ENCODE data around the gene SHPK. TPM values are rescaled to one million over a fixed set of nuclear protein-coding genes. Genes with fewer than 3 reads are reported as not detected.

Gene SHPK
- total RNA-seq (10 to 100 TPM in 3 of 5 donors, 1 to 10 TPM in 2; 6.4 to 12.3 (median 10.5) TPM), total RNA-seq (0.17 to 4.9 (median 1.7) reads per million in 29 experiments)
- 6.0 TPM for total RNA-seq (2013)

GRCh38 chr17:3636154-3636907 is at the start of gene SHPK, which contains the start of gene CTNS:
Gene SHPK, minus strand, starts transcription at chr17:3636250. Its CDS starts 31 bp downstream, at chr17:3636219.
Gene CTNS, plus strand, starts transcription at chr17:3636760. Its CDS starts 3,447 bp downstream, at chr17:3640207.
- no peaks in the 10 kb centered on the region for H3K9me3 Mint-ChIP-seq
- peak within 1 kb of the TSS; percentile 91 to 96 (median 96) for H3K4me3 Mint-ChIP-seq
- Histone ChIP-seq H3K4me1 (ENCODE audit: control insufficient read depth in 1 of 2, extremely low read depth in 1 of 2, insufficient read depth in 2 of 2, low read length in 2 of 2) (peaks cover 3 to 25% of the 10 kb centered on the region in 2 experiments), H3K27ac (ENCODE audit: low read length) (peak within 1 kb of the TSS; percentile 98), H3K4me3 (ENCODE audit: control insufficient read depth in 1 of 2, extremely low read depth in 1 of 2, low read length in 1 of 2) (peak within 1 kb of the TSS; percentile 90 to 92), H3K27me3 (replicated peaks in 1 of 2; ENCODE audit: control insufficient read depth in 2 of 2, extremely low read depth in 1 of 2, insufficient read depth in 2 of 2, low read length in 1 of 2) (no peaks in the 10 kb centered on the region), H3K36me3 (ENCODE audit: control insufficient read depth in 2 of 2, extremely low read depth in 1 of 2, insufficient read depth in 1 of 2, low read length in 1 of 2) (no peaks in the 10 kb centered on the region), H3K9me3 (no peaks in the 10 kb centered on the region)
- no peaks in the 10 kb centered on the region for H3K27me3 Mint-ChIP-seq
- ChIA-PET POLR2A (interaction anchor here (0.5 to 1.5 kb wide), 4 partner anchors 13 to 563 kb away, joined by 3 to 5 read pairs (median 4); no protein-coding TSS in a partner anchor), CTCF (interaction anchor here in 1 of 2 donors (0.6 to 1.4 kb wide), 9 partner anchors 11 to 850 kb away, joined by 3 to 8 read pairs (median 3); partner anchors contain the start of genes HASPIN and NCBP3)
- under 1% methylated on average over 65 of the region's 68 CpGs for WGBS (ENCODE audit: insufficient coverage)
- DNase-seq (peak; percentile 87 to 95 (median 92)), ATAC-seq (replicated peaks in 1 of 4) (peak; percentile 96 to 98 (median 98))
- H3K4me1 Mint-ChIP-seq: peaks cover 23 to 37% (median 24%) of the 10 kb centered on the region in 3 donors
- H3K36me3 Mint-ChIP-seq: peaks cover 9% of the 10 kb centered on the region
- H3K27ac Mint-ChIP-seq: peak within 1 kb of the TSS; percentile 99 to 100

GRCh38 chr17:3685174-3685573 is 49.1 kb upstream of the SHPK start:
- H3K36me3 ChIP-seq (ENCODE audit: control insufficient read depth in 2 of 2, extremely low read depth in 1 of 2, insufficient read depth in 1 of 2, low read length in 1 of 2): peaks cover 12 to 14% of the 10 kb centered on the region in 2 donors
- no peak for ATAC-seq (replicated peaks in 1 of 4)
- H3K27me3 ChIP-seq (replicated peaks in 1 of 2; ENCODE audit: control insufficient read depth in 2 of 2, extremely low read depth in 1 of 2, insufficient read depth in 2 of 2, low read length in 1 of 2): no peaks in the 10 kb centered on the region
- ChIA-PET CTCF (no interaction called here), POLR2A (no interaction called here)
- Mint-ChIP-seq H3K4me3 (no peak overlapping the region), H3K4me1 (peaks cover 12 to 23% (median 17%) of the 10 kb centered on the region in 3 donors), H3K27me3 (no peaks in the 10 kb centered on the region), H3K27ac (no peak overlapping the region), H3K9me3 (no peaks in the 10 kb centered on the region), H3K36me3 (peaks cover 5% of the 10 kb centered on the region)
- H3K9me3 ChIP-seq: no peaks in the 10 kb centered on the region
- no peak overlapping the region for H3K4me3 ChIP-seq (ENCODE audit: control insufficient read depth in 1 of 2, extremely low read depth in 1 of 2, low read length in 1 of 2)
- H3K27ac ChIP-seq (ENCODE audit: low read length): no peak overlapping the region
- H3K4me1 ChIP-seq (ENCODE audit: control insufficient read depth in 1 of 2, extremely low read depth in 1 of 2, insufficient read depth in 2 of 2, low read length in 2 of 2): peaks cover 0 to 14% of the 10 kb centered on the region in 2 experiments
- WGBS (ENCODE audit: insufficient coverage): 90% methylated on average over 3 of the region's 13 CpGs
- DNase-seq: no peak

GRCh38 chr17:3683054-3683511 is 47.0 kb upstream of the SHPK start:
- no peak overlapping the region for H3K27ac ChIP-seq (ENCODE audit: low read length)
- POLR2A ChIA-PET: interaction anchor here in 1 of 2 donors (0.5 kb wide), 1 partner anchor 764 kb away, joined by 7 read pairs; no protein-coding TSS in a partner anchor
- no peak overlapping the region for H3K4me3 Mint-ChIP-seq
- H3K27me3 ChIP-seq (replicated peaks in 1 of 2; ENCODE audit: control insufficient read depth in 2 of 2, extremely low read depth in 1 of 2, insufficient read depth in 2 of 2, low read length in 1 of 2): no peaks in the 10 kb centered on the region
- H3K9me3 Mint-ChIP-seq: no peaks in the 10 kb centered on the region
- CTCF ChIA-PET: interaction anchor here (0.7 to 1.5 kb wide), 5 partner anchors 12 to 163 kb away, joined by 3 to 4 read pairs (median 4); partner anchors contain the start of genes HASPIN (in 1 of the 2), NCBP3 (in 1 of the 2) and P2RX5 (in 1 of the 2)
- H3K9me3 ChIP-seq: no peaks in the 10 kb centered on the region
- peak overlapping the region in 1 of 2 donors; percentile 67 for H3K27ac Mint-ChIP-seq
- H3K36me3 Mint-ChIP-seq: no peaks in the 10 kb centered on the region
- no peaks in the 10 kb centered on the region for H3K27me3 Mint-ChIP-seq
- H3K4me3 ChIP-seq (ENCODE audit: control insufficient read depth in 1 of 2, extremely low read depth in 1 of 2, low read length in 1 of 2): no peak overlapping the region
- WGBS (ENCODE audit: insufficient coverage): 48% methylated on average over 2 of the region's 10 CpGs
- H3K36me3 ChIP-seq (ENCODE audit: control insufficient read depth in 2 of 2, extremely low read depth in 1 of 2, insufficient read depth in 1 of 2, low read length in 1 of 2): peaks cover 9 to 10% of the 10 kb centered on the region in 2 donors
- DNase-seq (peak in 32 of 35 experiments; percentile 20 to 79 (median 46)), ATAC-seq (replicated peaks in 1 of 4) (peak; percentile 87 to 90 (median 89))
- peaks cover 0 to 19% of the 10 kb centered on the region in 2 experiments for H3K4me1 ChIP-seq (ENCODE audit: control insufficient read depth in 1 of 2, extremely low read depth in 1 of 2, insufficient read depth in 2 of 2, low read length in 2 of 2)
- peaks cover 12 to 19% (median 17%) of the 10 kb centered on the region in 3 donors for H3K4me1 Mint-ChIP-seq

- H3K27ac Mint-ChIP-seq: peak overlapping the region in 1 of 2 donors; percentile 27
- POLR2A ChIA-PET: no interaction called here
- no peaks in the 10 kb centered on the region for H3K27me3 ChIP-seq (replicated peaks in 1 of 2; ENCODE audit: control insufficient read depth in 2 of 2, extremely low read depth in 1 of 2, insufficient read depth in 2 of 2, low read length in 1 of 2)
Observed at GRCh38 chr17:3682033-3682432, 46.0 kb upstream of the SHPK start.

GRCh38 chr17:3681565-3681964 is 45.5 kb upstream of the SHPK start:
- Histone ChIP-seq H3K4me1 (ENCODE audit: control insufficient read depth in 1 of 2, extremely low read depth in 1 of 2, insufficient read depth in 2 of 2, low read length in 2 of 2) (peaks cover 0 to 19% of the 10 kb centered on the region in 2 experiments), H3K9me3 (no peaks in the 10 kb centered on the region), H3K27ac (ENCODE audit: low read length) (no peak overlapping the region), H3K36me3 (ENCODE audit: control insufficient read depth in 2 of 2, extremely low read depth in 1 of 2, insufficient read depth in 1 of 2, low read length in 1 of 2) (peaks cover 13 to 15% of the 10 kb centered on the region in 2 donors), H3K4me3 (ENCODE audit: control insufficient read depth in 1 of 2, extremely low read depth in 1 of 2, low read length in 1 of 2) (no peak overlapping the region), H3K27me3 (replicated peaks in 1 of 2; ENCODE audit: control insufficient read depth in 2 of 2, extremely low read depth in 1 of 2, insufficient read depth in 2 of 2, low read length in 1 of 2) (no peaks in the 10 kb centered on the region)
- DNase-seq (no peak), ATAC-seq (replicated peaks in 1 of 4) (no peak)
- Mint-ChIP-seq H3K27me3 (no peaks in the 10 kb centered on the region), H3K27ac (peak overlapping the region in 1 of 2 donors; percentile 27), H3K9me3 (no peaks in the 10 kb centered on the region), H3K4me1 (peaks cover 12 to 19% (median 17%) of the 10 kb centered on the region in 3 donors), H3K4me3 (no peak overlapping the region), H3K36me3 (peaks cover 4% of the 10 kb centered on the region)
- ChIA-PET CTCF (interaction anchor here in 1 of 2 donors (1.5 kb wide), 1 partner anchor 146 kb away, joined by 3 read pairs; no protein-coding TSS in a partner anchor), POLR2A (no interaction called here)
- 95% methylated on average over 12 of the region's 20 CpGs for WGBS (ENCODE audit: insufficient coverage)

More at GRCh38 chr17:3682033-3682432, 46.0 kb upstream of the SHPK start:
- no peak overlapping the region for H3K4me3 ChIP-seq (ENCODE audit: control insufficient read depth in 1 of 2, extremely low read depth in 1 of 2, low read length in 1 of 2)
- no peak overlapping the region for H3K27ac ChIP-seq (ENCODE audit: low read length)
- ATAC-seq (replicated peaks in 1 of 4) (no peak), DNase-seq (no peak)
- Mint-ChIP-seq H3K27me3 (no peaks in the 10 kb centered on the region), H3K4me1 (peaks cover 12 to 19% (median 17%) of the 10 kb centered on the region in 3 donors), H3K36me3 (peaks cover 4% of the 10 kb centered on the region), H3K9me3 (no peaks in the 10 kb centered on the region), H3K4me3 (no peak overlapping the region)
- 95% methylated on average over 10 of the region's 12 CpGs for WGBS (ENCODE audit: insufficient coverage)
- peaks cover 0 to 19% of the 10 kb centered on the region in 2 experiments for H3K4me1 ChIP-seq (ENCODE audit: control insufficient read depth in 1 of 2, extremely low read depth in 1 of 2, insufficient read depth in 2 of 2, low read length in 2 of 2)
- H3K9me3 ChIP-seq: no peaks in the 10 kb centered on the region
- CTCF ChIA-PET: interaction anchor here (0.8 to 1.5 kb wide), 3 partner anchors 13 to 145 kb away, joined by 3 to 4 read pairs (median 4); partner anchors contain the start of genes HASPIN (in 1 of the 2) and P2RX5 (in 1 of the 2)
- H3K36me3 ChIP-seq (ENCODE audit: control insufficient read depth in 2 of 2, extremely low read depth in 1 of 2, insufficient read depth in 1 of 2, low read length in 1 of 2): peaks cover 13 to 15% of the 10 kb centered on the region in 2 donors

GRCh38 chr17:3681057-3681456 is 45.0 kb upstream of the SHPK start:
- no peaks in the 10 kb centered on the region for H3K27me3 ChIP-seq (replicated peaks in 1 of 2; ENCODE audit: control insufficient read depth in 2 of 2, extremely low read depth in 1 of 2, insufficient read depth in 2 of 2, low read length in 1 of 2)
- Mint-ChIP-seq H3K4me3 (no peak overlapping the region), H3K4me1 (peaks cover 12 to 19% (median 17%) of the 10 kb centered on the region in 3 donors), H3K36me3 (peaks cover 4% of the 10 kb centered on the region), H3K27ac (no peak overlapping the region), H3K27me3 (no peaks in the 10 kb centered on the region), H3K9me3 (no peaks in the 10 kb centered on the region)
- H3K27ac ChIP-seq (ENCODE audit: low read length): no peak overlapping the region
- CTCF ChIA-PET: no interaction called here
- no peaks in the 10 kb centered on the region for H3K9me3 ChIP-seq
- POLR2A ChIA-PET: no interaction called here
- H3K4me3 ChIP-seq (ENCODE audit: control insufficient read depth in 1 of 2, extremely low read depth in 1 of 2, low read length in 1 of 2): no peak overlapping the region
- no peak for DNase-seq
- ATAC-seq (replicated peaks in 1 of 4): no peak
- H3K4me1 ChIP-seq (ENCODE audit: control insufficient read depth in 1 of 2, extremely low read depth in 1 of 2, insufficient read depth in 2 of 2, low read length in 2 of 2): peaks cover 0 to 19% of the 10 kb centered on the region in 2 experiments
- WGBS (ENCODE audit: insufficient coverage): 100% methylated on average over 7 of the region's 12 CpGs
- peaks cover 15% of the 10 kb centered on the region in 2 donors for H3K36me3 ChIP-seq (ENCODE audit: control insufficient read depth in 2 of 2, extremely low read depth in 1 of 2, insufficient read depth in 1 of 2, low read length in 1 of 2)
